Ovary (tissue), 3 donors: ENCODE data around the gene ENTHD1.

Source experiments
- EP300 ChIP-seq: sonication (generic); formaldehyde crosslinking; IDR thresholded peaks from one replicate; pipeline ENCODE4 v1.6.1; 2017; ENCODE audit warnings: antibody characterized with exemption
- TF ChIP-seq, protein P1 (sequence below), 3 donors: fragments of 450-650 bp in 2 of 3; fragments of 200-600 bp in 1 of 3; IDR thresholded peaks; one replicate each; pipeline versions ENCODE4 v1.5.1 to v1.8.0; 2016 to 2022; ENCODE audit warnings: antibody characterized with exemption in 3 of 3, mild to moderate bottlenecking in 1 of 3
- donor health status: DM: no; HTN: no; CAD: no.

DNA sequence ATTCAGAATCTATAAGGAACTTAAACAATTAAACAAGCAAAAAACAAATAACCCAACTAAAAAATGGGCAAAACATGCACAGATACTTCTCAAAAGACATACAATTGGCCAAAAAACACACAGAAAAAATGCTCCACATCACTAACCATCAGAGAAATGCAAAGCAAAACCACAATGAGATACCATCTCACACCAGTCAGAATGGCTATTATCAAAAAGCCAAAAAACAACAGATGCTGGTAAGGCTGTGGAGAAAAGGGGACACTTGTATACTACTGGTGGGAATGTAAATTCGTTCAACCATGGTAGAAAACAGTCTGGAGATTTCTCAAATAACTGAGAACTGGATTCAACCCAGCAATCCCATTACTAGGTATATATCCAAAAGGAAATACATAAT, 24.8 kb downstream of the ENTHD1 start:
- TF ChIP-seq, protein P1, sequence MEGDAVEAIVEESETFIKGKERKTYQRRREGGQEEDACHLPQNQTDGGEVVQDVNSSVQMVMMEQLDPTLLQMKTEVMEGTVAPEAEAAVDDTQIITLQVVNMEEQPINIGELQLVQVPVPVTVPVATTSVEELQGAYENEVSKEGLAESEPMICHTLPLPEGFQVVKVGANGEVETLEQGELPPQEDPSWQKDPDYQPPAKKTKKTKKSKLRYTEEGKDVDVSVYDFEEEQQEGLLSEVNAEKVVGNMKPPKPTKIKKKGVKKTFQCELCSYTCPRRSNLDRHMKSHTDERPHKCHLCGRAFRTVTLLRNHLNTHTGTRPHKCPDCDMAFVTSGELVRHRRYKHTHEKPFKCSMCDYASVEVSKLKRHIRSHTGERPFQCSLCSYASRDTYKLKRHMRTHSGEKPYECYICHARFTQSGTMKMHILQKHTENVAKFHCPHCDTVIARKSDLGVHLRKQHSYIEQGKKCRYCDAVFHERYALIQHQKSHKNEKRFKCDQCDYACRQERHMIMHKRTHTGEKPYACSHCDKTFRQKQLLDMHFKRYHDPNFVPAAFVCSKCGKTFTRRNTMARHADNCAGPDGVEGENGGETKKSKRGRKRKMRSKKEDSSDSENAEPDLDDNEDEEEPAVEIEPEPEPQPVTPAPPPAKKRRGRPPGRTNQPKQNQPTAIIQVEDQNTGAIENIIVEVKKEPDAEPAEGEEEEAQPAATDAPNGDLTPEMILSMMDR (IDR thresholded peaks at IDR 0.05), result no peak
- no peak for TF ChIP-seq EP300
